SK-MEL-5 (cell line): ENCODE results near the gene MEF2C. TPM values are rescaled to one million over a fixed set of nuclear protein-coding genes. Genes with fewer than 3 reads are reported as not detected.
A peak's percentile ranks its signal among the peaks of the same experiment; 100 is the strongest.

Source experiments
- DNase-seq: peaks from one replicate; pipeline ENCODE4 v3.0.0-alpha.2; 2016; ENCODE audit warnings: low read depth, low spot score
- in situ Hi-C: cut with HindIII; loops from 2 replicates; pipeline ENCODE4 v1.10.0; 2016; ENCODE audit warnings: low sequenced_read_pairs, high pct_unique_total_duplicates, low pct_unique_long_range_greater_than_20kb
- total RNA-seq: library from RNA; depleted of rRNA; stranded (reverse); fragments of >200 nt; shearing (Covaris generic); gene quantifications from 2 replicates; pipeline ENCODE4 v1.2.3, GENCODE V29; 2014

The MEF2C gene
- total RNA-seq, 1 experiment from 2014 or later: 34.2 TPM

- DNase-seq: no peak
- in situ Hi-C loops: no loop called here
These were observed 58.8 kb downstream of the MEF2C start for GRCh38 chr5:88824141-88824540.

- DNase-seq: peak; percentile 33
- in situ Hi-C loops: no loop called here
These were observed 59.8 kb downstream of the MEF2C start for GRCh38 chr5:88823201-88823600.

GRCh38 chr5:88821161-88821560 lies 61.8 kb downstream of the MEF2C start:
- in situ Hi-C loops: no loop called here
- DNase-seq: no peak

DNA sequence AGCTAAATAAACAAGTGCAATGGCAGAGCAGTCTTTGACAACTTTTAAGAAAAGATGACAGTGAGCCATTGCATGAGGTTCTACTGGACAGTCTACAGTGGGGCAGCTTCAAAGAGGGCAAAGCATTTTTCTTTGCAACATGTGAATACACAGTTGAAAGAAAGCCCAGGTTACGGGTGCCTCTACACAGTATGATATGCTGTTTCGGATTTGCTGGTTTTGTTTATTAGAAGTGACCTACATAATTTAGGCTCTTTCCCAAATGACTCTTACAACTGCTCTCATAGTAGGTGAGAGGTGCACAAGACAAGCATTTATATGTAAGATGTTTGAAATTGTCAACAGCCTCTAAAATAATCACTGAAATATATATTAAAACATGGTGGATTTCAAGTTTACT lies 62.4 kb downstream of the MEF2C start:
- in situ Hi-C loops: no loop called here
- no peak for DNase-seq

- in situ Hi-C loops: no loop called here
- DNase-seq: no peak
These were observed 63.5 kb downstream of the MEF2C start for GRCh38 chr5:88819301-88819999.

- no peak for DNase-seq
- in situ Hi-C loops: no loop called here
These were observed 64.7 kb downstream of the MEF2C start for GRCh38 chr5:88818296-88818695.

- in situ Hi-C loops: no loop called here
These were observed 66.8 kb downstream of the MEF2C start for GRCh38 chr5:88816195-88816594.

DNA sequence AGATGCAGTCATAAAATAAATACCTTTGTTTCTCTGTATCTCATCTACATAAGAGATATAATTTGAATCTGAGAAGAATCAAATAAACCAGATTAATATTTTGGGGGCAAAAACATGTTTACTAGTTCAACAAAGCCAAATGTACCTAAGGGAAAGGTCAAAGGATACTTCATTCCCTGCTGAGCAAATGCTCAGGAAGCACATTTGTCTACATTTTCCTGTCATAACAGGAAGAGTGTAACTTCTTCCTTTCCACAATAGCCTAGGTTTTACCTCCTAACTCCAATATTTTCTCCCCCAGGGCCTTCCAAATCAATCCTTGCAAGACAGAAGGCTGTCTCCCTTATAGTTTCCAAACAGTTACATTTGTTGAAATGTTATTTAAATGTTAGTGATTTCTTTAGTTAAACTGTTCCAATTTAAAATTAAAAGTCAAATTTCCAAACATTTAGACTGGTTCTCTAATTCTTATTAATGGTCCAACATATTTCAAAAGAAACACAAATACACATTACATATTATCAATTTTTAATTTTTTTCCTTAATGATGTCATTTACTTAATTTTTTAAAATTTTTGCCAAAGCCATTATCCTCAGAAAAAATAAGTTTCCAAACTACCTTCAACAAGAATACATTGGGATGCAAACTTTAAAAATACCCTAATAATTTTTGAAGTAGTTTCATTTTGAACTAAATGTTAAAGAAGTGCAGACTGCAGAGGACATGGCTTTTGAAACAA lies 67.8 kb downstream of the MEF2C start:
- in situ Hi-C loops: no loop called here

More at GRCh38 chr5:88816195-88816594, 66.8 kb downstream of the MEF2C start:
- peak; percentile 32 for DNase-seq

DNA sequence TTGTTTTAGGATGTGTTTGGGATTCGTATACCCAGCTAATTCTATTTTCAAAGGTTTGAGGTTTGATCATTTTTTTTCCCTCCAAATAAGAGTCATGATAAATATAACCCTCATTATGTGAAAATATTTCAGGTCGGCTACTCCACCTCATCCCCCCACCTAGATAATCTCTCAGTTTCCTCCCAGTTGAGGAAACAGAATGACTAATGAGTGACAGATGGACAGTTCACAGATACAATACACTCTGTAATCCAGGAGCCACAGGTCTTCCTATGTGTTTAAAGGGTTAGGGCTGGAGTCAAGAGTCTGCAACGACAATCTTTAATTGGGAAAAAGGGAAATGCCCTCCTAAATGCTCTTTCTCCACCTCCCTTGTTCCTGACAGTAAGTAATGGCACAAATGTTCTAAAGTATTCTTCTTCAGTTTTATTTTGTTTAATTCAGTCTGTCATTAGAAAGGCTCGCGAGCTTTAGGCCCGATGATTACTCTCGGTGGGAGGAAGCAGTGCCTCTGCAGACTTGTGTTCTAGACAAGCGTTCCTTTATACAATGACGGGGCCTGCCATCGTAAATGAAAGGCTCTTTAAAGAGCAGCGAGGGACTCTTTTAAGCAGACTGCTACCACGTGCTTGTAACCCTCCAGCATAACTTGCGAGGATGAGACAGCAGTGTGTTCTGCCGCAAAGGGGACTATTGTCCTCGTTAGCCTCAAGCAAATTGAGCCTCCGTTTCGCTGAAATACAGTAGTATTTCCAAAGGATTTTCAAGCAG lies 69.0 kb downstream of the MEF2C start:
- DNase-seq: peak; percentile 99

More for the DNA sequence above, 67.8 kb downstream of the MEF2C start:
- peak; percentile 49 for DNase-seq

GRCh38 chr5:88813244-88813643 lies 69.7 kb downstream of the MEF2C start:
- in situ Hi-C loops: no loop called here
- DNase-seq: peak; percentile 54

More for the DNA sequence above, 69.0 kb downstream of the MEF2C start:
- in situ Hi-C loops: no loop called here

GRCh38 chr5:88808153-88808552 lies 74.8 kb downstream of the MEF2C start:
- in situ Hi-C loops: no loop called here

DNA sequence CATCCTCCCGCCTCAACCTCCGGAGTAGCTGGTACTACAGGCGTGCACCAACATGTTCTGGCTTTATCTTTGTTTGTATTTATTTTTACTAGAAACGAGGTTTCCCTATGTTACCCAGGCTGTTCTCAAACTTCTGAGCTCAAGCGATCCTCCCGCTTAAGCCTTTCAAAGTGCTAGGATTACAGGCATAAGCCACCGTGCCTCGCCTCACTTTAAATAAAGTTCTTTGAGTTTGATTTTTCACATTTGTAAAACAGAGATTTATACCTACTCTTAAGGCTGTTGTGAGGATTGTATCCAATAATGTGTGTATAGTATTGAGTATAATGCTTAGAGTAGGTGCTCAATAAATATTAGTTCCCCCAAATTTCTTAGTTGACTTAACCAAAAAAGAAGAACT lies 75.7 kb downstream of the MEF2C start:
- no peak for DNase-seq
- in situ Hi-C loops: no loop called here

More at GRCh38 chr5:88808153-88808552, 74.8 kb downstream of the MEF2C start:
- DNase-seq: peak; percentile 41

DNA sequence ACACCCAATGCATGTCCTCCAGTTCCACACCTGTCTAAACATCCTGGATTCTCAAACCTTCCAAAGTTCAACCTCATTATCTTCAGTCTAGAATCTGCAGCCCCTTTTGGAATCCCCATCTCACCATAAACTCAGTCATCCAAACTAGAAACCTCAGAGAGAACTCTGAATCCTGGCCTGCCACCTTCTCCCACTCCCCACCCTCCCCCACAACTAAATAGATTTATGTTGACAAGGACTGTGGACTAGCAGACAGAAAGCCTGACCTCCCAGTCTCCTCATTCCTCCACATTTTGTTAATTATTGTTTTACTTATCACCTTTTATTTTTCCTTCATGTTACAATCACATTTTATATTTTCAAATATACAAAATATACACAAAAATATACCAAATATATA lies 76.6 kb downstream of the MEF2C start:
- in situ Hi-C loops: no loop called here
- no peak for DNase-seq

GRCh38 chr5:88805151-88805784 lies 77.7 kb downstream of the MEF2C start:
- in situ Hi-C loops: no loop called here
- DNase-seq: no peak

DNA sequence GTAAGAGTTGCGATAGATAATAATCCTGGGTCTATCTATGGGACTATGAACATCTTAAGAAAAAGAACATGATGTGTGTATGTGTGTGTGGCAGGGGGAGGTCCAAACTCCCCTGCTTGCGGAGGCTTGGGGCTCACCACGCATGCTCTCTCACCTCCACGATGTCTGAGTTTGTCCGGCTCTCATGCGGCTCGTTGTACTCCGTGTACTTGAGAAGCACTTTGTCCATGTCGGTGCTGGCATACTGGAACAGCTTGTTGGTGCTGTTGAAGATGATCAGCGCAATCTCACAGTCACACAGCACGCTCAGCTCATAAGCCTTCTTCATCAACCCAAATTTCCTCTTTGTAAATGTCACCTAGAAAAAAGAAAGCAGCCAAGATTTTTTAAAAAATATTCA lies 78.5 kb downstream of the MEF2C start:
- in situ Hi-C loops: no loop called here
- no peak for DNase-seq

GRCh38 chr5:88803309-88803708 lies 79.7 kb downstream of the MEF2C start:
- DNase-seq: no peak
- in situ Hi-C loops: no loop called here

DNA sequence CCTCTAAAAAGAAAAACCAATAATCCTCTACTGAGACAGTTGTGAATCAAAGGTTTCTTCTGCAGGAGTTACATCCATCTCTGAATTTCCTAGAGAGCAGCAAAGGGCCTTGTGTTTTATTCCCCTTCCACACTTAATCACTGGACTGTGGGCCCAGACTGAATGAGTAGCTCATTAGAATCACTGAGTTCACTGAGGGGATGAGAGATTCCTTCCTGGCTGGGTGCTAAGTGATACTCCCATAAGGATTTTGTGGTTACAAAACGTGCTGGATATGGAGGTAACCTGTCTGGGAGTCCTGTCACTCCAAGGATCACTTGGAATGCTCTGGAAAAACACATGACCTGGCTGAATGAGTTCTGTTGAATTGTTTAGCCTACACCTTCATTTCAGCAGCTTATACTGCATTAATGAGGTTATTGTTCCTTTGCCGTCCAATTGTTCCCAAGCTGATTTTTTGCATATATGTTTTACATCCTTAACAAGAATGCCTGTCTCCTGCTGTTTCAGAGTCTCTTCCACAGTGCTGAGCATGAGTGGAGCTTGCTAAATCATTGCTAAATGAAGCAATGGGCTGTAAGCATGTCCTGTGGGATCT lies 82.9 kb downstream of the MEF2C start:
- in situ Hi-C loops: no loop called here

More for the DNA sequence above, 82.9 kb downstream of the MEF2C start:
- DNase-seq: no peak
